HepG2 (cell line): ENCODE data around the gene SSTR5. TPM values are rescaled to one million over a fixed set of nuclear protein-coding genes. Genes with fewer than 3 reads are reported as not detected.

Experiments
- ATAC-seq: fragments of 200-7000 bp; cut with Tn5 transposase; 3 replicates; pipeline ENCODE4 v1.9.1; 2020; ENCODE audit warnings: mild to moderate bottlenecking, moderate library complexity
- BruUV-seq: library from RNA; stranded (reverse); fragments of 400-500 nt; replicated peaks from 2 replicates; lab custom pipeline; 2021; lab: Mats Ljungman, UMichigan
- CTCF ChIA-PET: fragments of 300-600 bp; formaldehyde crosslinking; extraction: SDS; loops from one replicate; lab custom pipeline; 2021; ENCODE audit warnings: low total read pairs, inconsistent platforms, low intra/inter-chr PET ratio; lab: Yijun Ruan, JAX
- POLR2A ChIA-PET: fragments of 350-600 bp; sonication (Branson Sonifier 250); formaldehyde crosslinking; loops from one replicate; lab custom pipeline; 2020; ENCODE audit warnings: antibody characterized with exemption, inconsistent platforms; lab: Yijun Ruan, JAX
- DNase-seq: peaks from one replicate; pipeline ENCODE4 v3.0.0-alpha.2; 2015; ENCODE audit warnings: low spot score
- FAIRE-seq: peaks from 3 replicates; lab custom pipeline; 2011; peaks lifted over from hg19 to GRCh38; lab: Jason Lieb, UNC
- H2AFZ ChIP-seq: one replicate; pipeline ENCODE4 v1.6.1; 2011; ENCODE audit warnings: low read length, inconsistent platforms
- H3K27ac ChIP-seq: fragments of 300-600 bp; 3 replicates; pipeline ENCODE4 v1.8.0; 2011; ENCODE audit warnings: mixed run types, mild to moderate bottlenecking, mixed read lengths, low read length, inconsistent platforms; ENCODE audit not compliant: insufficient read depth; ENCODE audit errors: extremely low read length
- H3K27me3 ChIP-seq, 2 experiments: fragments of 200-600 bp in 1 of 2; 2 replicates in 1 of 2; 3 replicates in 1 of 2; pipeline versions ENCODE4 v1.6.0 to v1.8.0; 2011; ENCODE audit warnings: low read length in 2 of 2, mild to moderate bottlenecking in 2 of 2, moderate library complexity in 2 of 2, inconsistent platforms in 1 of 2; ENCODE audit not compliant: insufficient read depth in 2 of 2, control insufficient read depth in 1 of 2
- H3K36me3 ChIP-seq, 2 experiments: fragments of 200-600 bp in 1 of 2; replicated peaks in 1 of 2; 2 replicates in 1 of 2; 3 replicates in 1 of 2; pipeline versions ENCODE4 v1.5.1 to v1.8.0; 2011; ENCODE audit warnings: low read length in 2 of 2, inconsistent platforms in 1 of 2; ENCODE audit not compliant: insufficient read depth in 2 of 2, control insufficient read depth in 1 of 2
- H3K4me1 ChIP-seq: 2 replicates; pipeline ENCODE4 v1.5.1; 2012; ENCODE audit warnings: low read length, inconsistent platforms; ENCODE audit not compliant: insufficient read depth
- H3K4me2 ChIP-seq: 2 replicates; pipeline ENCODE4 v1.6.0; 2011; ENCODE audit warnings: low read depth, low read length, inconsistent platforms
- H3K4me3 ChIP-seq, 3 experiments: fragments of 200-600 bp in 1 of 3; sonication (generic), shearing (Covaris generic) in 1 of 3; replicated peaks in 1 of 3; 2 replicates each; pipeline ENCODE4 v1.5.1; 2011 to 2016; ENCODE audit warnings: low read length in 3 of 3, inconsistent platforms in 2 of 3, low read depth in 2 of 3, mild to moderate bottlenecking in 2 of 3, control low read depth in 1 of 3, mixed read lengths in 1 of 3; ENCODE audit not compliant: insufficient read depth in 1 of 3
- H3K79me2 ChIP-seq: one replicate; pipeline ENCODE4 v1.6.1; 2011; ENCODE audit warnings: low read length, inconsistent platforms; ENCODE audit not compliant: insufficient read depth
- H3K9ac ChIP-seq: 2 replicates; pipeline ENCODE4 v1.6.0; 2011; ENCODE audit warnings: mild to moderate bottlenecking, low read depth, low read length, inconsistent platforms; ENCODE audit not compliant: insufficient read depth
- H3K9me3 ChIP-seq: 2 replicates; pipeline ENCODE4 v1.5.1; 2012; ENCODE audit warnings: mild to moderate bottlenecking, low read length
- H4K20me1 ChIP-seq: 2 replicates; pipeline ENCODE4 v1.6.0; 2011; ENCODE audit warnings: inconsistent platforms, mild to moderate bottlenecking, low read length, moderate library complexity; ENCODE audit not compliant: insufficient read depth
- DRAP1 ChIP-seq: IDR thresholded peaks from 2 replicates; pipeline ENCODE4 v1.6.1; 2016; ENCODE audit warnings: missing genetic modification reagents, missing compliant biosample characterization
- GABPA ChIP-seq, 2 experiments: IDR thresholded peaks; 2 replicates each; pipeline ENCODE4 v1.6.1; 2011 to 2016; ENCODE audit warnings: low read depth in 2 of 2, low read length in 1 of 2, missing biosample characterization in 1 of 2, missing genetic modification characterization in 1 of 2
- HNRNPK ChIP-seq: fragments of 200-400 bp; formaldehyde crosslinking; IDR thresholded peaks from 2 replicates; pipeline ENCODE4 v1.6.1; 2018; ENCODE audit warnings: low read length, low read depth, moderate library complexity, mild to moderate bottlenecking; ENCODE audit not compliant: poor library complexity, severe bottlenecking
- MIER3 ChIP-seq: IDR thresholded peaks from 2 replicates; pipeline ENCODE4 v1.6.1; 2016; ENCODE audit warnings: missing compliant biosample characterization, borderline replicate concordance
- MTF1 ChIP-seq: sonication (generic); formaldehyde crosslinking; IDR thresholded peaks from 2 replicates; pipeline ENCODE4 v1.5.0; 2020; ENCODE audit warnings: missing genetic modification reagents
- PAX8 ChIP-seq: sonication (generic); formaldehyde crosslinking; IDR thresholded peaks from 2 replicates; pipeline ENCODE4 v1.8.0; 2022; ENCODE audit warnings: mild to moderate bottlenecking, missing genetic modification reagents, borderline replicate concordance
- PREB ChIP-seq: sonication (generic); formaldehyde crosslinking; IDR thresholded peaks from 2 replicates; pipeline ENCODE4 v1.4.0; 2020; ENCODE audit warnings: missing genetic modification reagents
- TOE1 ChIP-seq: sonication (generic); formaldehyde crosslinking; IDR thresholded peaks from 2 replicates; pipeline ENCODE4 v1.4.0; 2020; ENCODE audit warnings: mild to moderate bottlenecking, missing genetic modification reagents
- ZBTB37 ChIP-seq: sonication (generic); formaldehyde crosslinking; IDR thresholded peaks from 2 replicates; pipeline ENCODE4 v1.4.0; 2020; ENCODE audit warnings: mild to moderate bottlenecking, missing genetic modification reagents
- ZKSCAN8 ChIP-seq: IDR thresholded peaks from 2 replicates; pipeline ENCODE4 v1.6.1; 2016; ENCODE audit warnings: borderline replicate concordance, missing genetic modification reagents, missing compliant biosample characterization
- ZNF160 ChIP-seq: sonication (generic); formaldehyde crosslinking; IDR thresholded peaks from 2 replicates; pipeline ENCODE4 v1.8.0; 2022; ENCODE audit warnings: mild to moderate bottlenecking, inconsistent platforms, missing genetic modification reagents
- ZNF292 ChIP-seq: sonication (generic); formaldehyde crosslinking; IDR thresholded peaks from 2 replicates; pipeline ENCODE4 v1.8.1; 2022; ENCODE audit warnings: mild to moderate bottlenecking, low read depth, missing genetic modification reagents, borderline replicate concordance
- ZNF431 ChIP-seq: sonication (generic); formaldehyde crosslinking; IDR thresholded peaks from 2 replicates; pipeline ENCODE4 v1.9.0; 2022; ENCODE audit warnings: missing genetic modification reagents, low read depth, mild to moderate bottlenecking, borderline replicate concordance
- ZNF564 ChIP-seq: sonication (generic); formaldehyde crosslinking; IDR thresholded peaks from 2 replicates; pipeline ENCODE4 v1.8.1; 2023; ENCODE audit warnings: mild to moderate bottlenecking, missing genetic modification reagents
- ZXDC ChIP-seq: sonication (generic); formaldehyde crosslinking; IDR thresholded peaks from 2 replicates; pipeline ENCODE4 v1.5.0; 2020; ENCODE audit warnings: mild to moderate bottlenecking, missing genetic modification reagents
- WGBS: methylation state at CpG from one replicate; pipeline ENCODE4 v1.1.6; 2017; ENCODE audit warnings: low lambda C conversion rate; 5-methylcytosine and 5-hydroxymethylcytosine counted together
- in situ Hi-C: cut with HindIII; loops from 2 replicates; pipeline ENCODE4 v1.10.0; 2017; ENCODE audit warnings: low pct_unique_long_range_greater_than_20kb; ENCODE audit not compliant: extremely low pct_ligation_motif_present
- intact Hi-C: fragments of 100-400 bp; cut with micrococcal nuclease; formaldehyde crosslinking; loops from one replicate; pipeline ENCODE4 v1.10.0; 2022; ENCODE audit not compliant: unreplicated experiment
- polyA plus RNA-seq, 8 experiments: library from polyadenylated mRNA; depleted of rRNA in 3 of 8; stranded (reverse) in 7 of 8; unstranded in 1 of 8; fragments of >200 nt; fragmentation: Illumina TruSeq in 4 of 8; extraction: Trizol in 4 of 8; gene quantifications; 2 replicates each; pipeline versions ENCODE4 v1.2.1 to v1.2.3, GENCODE V29; 2011 to 2016; ENCODE audit warnings: low read depth in 4 of 8, missing spikeins in 1 of 8, mixed read lengths in 1 of 8; ENCODE audit not compliant: insufficient read depth in 1 of 8
- total RNA-seq, 5 experiments: library from RNA; depleted of rRNA; stranded (reverse); fragments of >200 nt; fragmentation: Illumina TruSeq; extraction: Trizol; gene quantifications; 2 replicates each; pipeline ENCODE4 v1.2.3, GENCODE V29; 2016; ENCODE audit warnings: low read depth in 1 of 5

SSTR5 gene
- total and polyA plus RNA-seq, 2 of the 13 experiments (the other 11 are each of a cell fraction or from before 2014, with no cell fraction given) = 0.20 to 0.49 TPM

GRCh38 chr16:1073566-1074378, 1.2 kb downstream of the SSTR5 start:
- Histone ChIP-seq H3K4me3 (no peak overlapping the region), H3K9me3 (no peaks in the 10 kb centered on the region), H3K4me1 (peaks cover 33% of the 10 kb centered on the region), H3K27ac (no peak overlapping the region), H3K9ac (no peak overlapping the region), H3K4me2 (no peak overlapping the region), H2AFZ (no peak overlapping the region), H3K79me2 (no peaks in the 10 kb centered on the region), H3K36me3 (no peaks in the 10 kb centered on the region), H3K27me3 (peaks cover 9 to 51% of the 10 kb centered on the region in 2 experiments; a peak in 4 of 5 replicates), H4K20me1 (0 out of 2 replicates have a peak, but pooled peaks cover 5% of the 10 kb centered on the region)
- POLR2A ChIA-PET = interaction anchor here (0.9 to 1.1 kb wide), 3 partner anchors 13 to 20 kb away, joined by 3 to 5 read pairs (median 4); no protein-coding TSS in a partner anchor
- in situ Hi-C loops = no loop called here
- DNase-seq (peak; percentile 58), ATAC-seq (peak; percentile 55), FAIRE-seq (no peak)
- WGBS = 61% methylated on average over 8 of the region's 30 CpGs
- no TSS peak for BruUV-seq
- CTCF ChIA-PET = interaction anchor here (1.7 to 2.0 kb wide), 2 partner anchors 16 to 29 kb away, joined by 8 read pairs; no protein-coding TSS in a partner anchor
- intact Hi-C loops = no loop called here
- TF ChIP-seq PAX8 (CRISPR knock-in tag) (no peak), ZNF160 (no peak), HNRNPK (no peak), ZNF431 (CRISPR knock-in tag) (no peak), MTF1 (CRISPR knock-in tag) (no peak), MIER3 (0 out of 2 replicates have a peak, but pooled peaks have one; percentile 22), ZXDC (CRISPR knock-in tag) (no peak), ZBTB37 (CRISPR knock-in tag) (no peak), ZKSCAN8 (CRISPR knock-in tag) (peak; percentile 53; the same call in 1 of the 2 replicates), GABPA (IDR thresholded peaks at IDR 0.05; ENCODE audit: low read depth, low read length) (no peak), GABPA (CRISPR knock-in tag; IDR thresholded peaks at IDR 0.05; ENCODE audit: low read depth) (no peak), TOE1 (no peak), PREB (CRISPR knock-in tag) (no peak), DRAP1 (no peak), ZNF292 (no peak), ZNF564 (0 out of 2 replicates have a peak, but pooled peaks have one; percentile 27)
